GM06990 (cell line): ENCODE data around the gene MRPL30.
"Not testable (repeated sequence)": the region's sequence is repeated elsewhere in the genome, so short reads cannot be mapped to it uniquely, and the experiment has no call there.

Experiments used
- DNase-seq: peaks from one replicate; pipeline ENCODE4 v3.0.0-alpha.2; 2011; ENCODE audit not compliant: insufficient read length; ENCODE audit errors: extremely low read depth
- H3K27me3 ChIP-seq: replicated peaks from 2 replicates; pipeline ENCODE4 v1.6.0; 2011; ENCODE audit warnings: low read length; ENCODE audit not compliant: control insufficient read depth, insufficient read depth
- H3K36me3 ChIP-seq: 2 replicates; pipeline ENCODE4 v1.5.1; 2011; ENCODE audit warnings: low read length; ENCODE audit not compliant: control insufficient read depth, insufficient read depth
- H3K4me3 ChIP-seq: replicated peaks from 2 replicates; pipeline ENCODE4 v1.5.1; 2011; ENCODE audit warnings: low read depth, mild to moderate bottlenecking, control low read depth, low read length
- TF ChIP-seq, protein P1 (sequence below): IDR thresholded peaks from 2 replicates; pipeline ENCODE4 v1.5.1; 2011; ENCODE audit warnings: low read length, control low read depth, mild to moderate bottlenecking, inconsistent platforms; ENCODE audit not compliant: insufficient read depth, poor library complexity, severe bottlenecking

Gene MRPL30

DNA sequence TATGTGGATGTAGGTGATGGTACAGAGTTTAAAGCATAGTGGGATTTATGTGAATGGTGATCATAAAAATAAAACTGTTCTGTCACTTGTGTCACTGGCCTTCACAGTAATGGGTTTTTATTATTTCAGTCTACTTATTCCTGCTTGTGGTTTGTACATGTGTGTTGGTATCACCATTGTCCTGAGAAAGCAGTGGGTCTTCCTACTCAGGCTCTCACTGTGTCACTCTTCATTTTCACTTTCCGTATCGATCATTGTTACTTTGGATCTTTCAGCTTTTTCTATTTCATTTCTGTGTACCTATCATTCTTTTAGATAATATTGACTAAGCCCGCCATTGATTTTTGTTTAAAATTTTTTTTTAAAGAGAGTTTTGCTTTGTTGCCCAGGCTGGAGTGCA is 7.4 kb downstream of the MRPL30 start:
- Histone ChIP-seq H3K4me3 (no peak overlapping the region), H3K27me3 (no peaks in the 10 kb centered on the region), H3K36me3 (peaks cover 3% of the 10 kb centered on the region)
- TF ChIP-seq, protein P1, sequence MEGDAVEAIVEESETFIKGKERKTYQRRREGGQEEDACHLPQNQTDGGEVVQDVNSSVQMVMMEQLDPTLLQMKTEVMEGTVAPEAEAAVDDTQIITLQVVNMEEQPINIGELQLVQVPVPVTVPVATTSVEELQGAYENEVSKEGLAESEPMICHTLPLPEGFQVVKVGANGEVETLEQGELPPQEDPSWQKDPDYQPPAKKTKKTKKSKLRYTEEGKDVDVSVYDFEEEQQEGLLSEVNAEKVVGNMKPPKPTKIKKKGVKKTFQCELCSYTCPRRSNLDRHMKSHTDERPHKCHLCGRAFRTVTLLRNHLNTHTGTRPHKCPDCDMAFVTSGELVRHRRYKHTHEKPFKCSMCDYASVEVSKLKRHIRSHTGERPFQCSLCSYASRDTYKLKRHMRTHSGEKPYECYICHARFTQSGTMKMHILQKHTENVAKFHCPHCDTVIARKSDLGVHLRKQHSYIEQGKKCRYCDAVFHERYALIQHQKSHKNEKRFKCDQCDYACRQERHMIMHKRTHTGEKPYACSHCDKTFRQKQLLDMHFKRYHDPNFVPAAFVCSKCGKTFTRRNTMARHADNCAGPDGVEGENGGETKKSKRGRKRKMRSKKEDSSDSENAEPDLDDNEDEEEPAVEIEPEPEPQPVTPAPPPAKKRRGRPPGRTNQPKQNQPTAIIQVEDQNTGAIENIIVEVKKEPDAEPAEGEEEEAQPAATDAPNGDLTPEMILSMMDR = no peak
- no peak for DNase-seq

DNA sequence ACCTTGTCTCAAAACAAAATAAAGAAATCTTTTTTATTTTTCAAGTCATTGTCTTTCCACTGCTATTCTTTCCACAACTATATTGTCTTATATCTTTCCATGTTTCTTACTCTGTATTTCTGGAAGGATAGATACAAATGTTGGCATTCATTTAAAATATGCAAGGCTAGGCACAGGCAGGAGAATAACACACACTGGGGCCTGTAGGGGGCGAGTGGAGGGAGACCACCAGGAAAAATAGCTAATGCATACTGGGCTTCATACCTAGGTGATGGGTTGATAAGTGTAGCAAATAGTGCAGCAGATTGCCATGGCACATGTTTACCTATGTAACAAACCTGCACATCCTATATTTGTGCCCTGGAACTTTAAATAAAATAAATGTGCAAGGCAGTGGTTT is 9.6 kb downstream of the MRPL30 start:
- DNase-seq = no peak
- TF ChIP-seq, protein P1 = peak; percentile 12
- H3K27me3 ChIP-seq = no peaks in the 10 kb centered on the region
- H3K36me3 ChIP-seq = peaks cover 3% of the 10 kb centered on the region
- no peak overlapping the region for H3K4me3 ChIP-seq

DNA sequence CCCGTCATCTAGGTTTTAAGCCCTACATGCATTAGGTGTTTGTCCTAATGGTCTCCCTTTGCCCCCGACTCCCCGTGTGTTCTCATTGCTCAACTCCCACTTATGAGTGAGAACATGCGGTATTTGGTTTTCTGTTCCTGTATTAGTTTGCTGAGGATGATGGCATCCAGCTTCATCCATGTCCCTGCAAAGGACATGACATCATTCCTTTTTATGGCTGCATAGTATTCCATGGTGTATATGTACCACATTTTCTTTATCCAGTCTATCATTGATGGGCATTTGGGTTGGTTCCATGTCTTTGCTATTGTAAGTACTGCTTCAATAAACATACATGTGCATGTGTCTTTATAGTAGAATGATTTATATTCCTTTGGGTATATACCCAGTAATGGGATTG is 11.4 kb downstream of the MRPL30 start:
- not testable (repeated sequence) for DNase-seq, H3K27me3 ChIP-seq, H3K4me3 ChIP-seq, H3K36me3 ChIP-seq

DNA sequence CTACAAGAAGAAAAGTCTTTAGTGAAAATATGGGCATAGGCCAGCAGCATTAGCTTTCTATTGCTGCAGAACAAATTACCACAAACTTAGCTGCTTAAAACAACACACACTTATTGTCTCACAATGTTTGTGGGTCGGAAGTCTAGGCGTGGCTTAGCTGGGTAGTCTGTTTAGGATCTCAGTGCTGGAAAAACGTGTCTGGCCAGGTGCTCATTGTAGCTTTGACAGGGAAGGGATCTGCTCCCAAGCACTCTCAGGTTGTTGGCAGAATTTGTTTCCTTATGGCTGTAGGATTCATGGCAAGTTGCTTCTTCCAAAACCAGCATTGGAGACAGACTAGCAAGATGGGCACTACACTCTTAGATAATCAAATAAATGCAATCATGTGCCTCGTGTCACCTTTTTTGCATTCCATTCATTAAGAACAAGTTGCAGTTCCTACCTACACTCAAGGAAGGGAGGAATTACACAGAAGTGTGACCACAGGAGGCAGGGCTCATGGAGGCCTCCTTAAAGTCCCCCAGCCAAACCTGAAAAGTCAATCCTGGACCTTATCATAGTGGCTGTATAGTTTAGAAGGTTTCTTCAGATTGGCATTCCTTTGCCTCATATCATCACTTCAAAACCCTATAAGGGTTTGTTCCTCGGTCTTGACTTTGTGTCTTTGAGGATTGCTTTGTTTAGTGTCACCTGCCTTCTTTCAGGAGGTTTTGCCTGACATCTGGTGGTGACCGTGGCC is 17.3 kb downstream of the MRPL30 start:
- Histone ChIP-seq H3K36me3 (peaks cover 6% of the 10 kb centered on the region), H3K4me3 (no peak overlapping the region), H3K27me3 (no peaks in the 10 kb centered on the region)
- no peak for DNase-seq
- TF ChIP-seq, protein P1 = no peak

DNA sequence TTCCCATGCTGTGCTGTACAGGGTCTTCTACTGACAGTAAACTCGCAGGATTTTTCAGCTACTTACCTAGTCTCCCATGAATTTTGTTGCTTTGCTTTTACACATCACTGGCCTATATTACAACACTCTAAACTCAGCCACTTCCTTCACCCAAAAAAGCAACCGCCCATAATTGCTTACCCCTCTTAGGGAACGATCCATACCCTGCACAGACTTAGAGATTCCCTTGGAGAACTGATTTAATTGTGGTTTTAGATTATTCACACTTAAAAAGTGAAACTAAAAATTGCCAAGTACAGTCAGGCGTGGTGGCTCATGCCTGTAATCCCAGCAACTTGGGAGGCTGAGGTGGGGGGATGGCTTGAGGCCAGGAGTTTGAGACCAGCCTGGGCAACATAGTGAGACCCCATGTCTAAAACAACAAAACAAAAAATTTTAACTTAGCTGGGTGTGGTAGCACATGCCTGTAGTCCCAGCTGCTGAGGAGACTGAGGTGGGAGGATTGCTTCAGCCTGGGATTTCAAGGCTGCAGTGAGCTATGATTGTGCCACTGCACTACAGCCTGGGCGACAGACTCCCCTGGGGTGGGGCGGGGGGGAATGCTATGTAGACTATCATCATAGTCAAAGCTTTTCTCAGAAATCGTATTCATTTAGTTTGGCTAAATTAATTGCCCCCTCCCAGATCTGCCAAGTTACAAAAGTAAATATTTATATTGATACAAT is 19.3 kb downstream of the MRPL30 start:
- no peaks in the 10 kb centered on the region for H3K27me3 ChIP-seq
- TF ChIP-seq, protein P1 = no peak
- no peak overlapping the region for H3K4me3 ChIP-seq
- H3K36me3 ChIP-seq = peaks cover 6% of the 10 kb centered on the region
- no peak for DNase-seq

DNA sequence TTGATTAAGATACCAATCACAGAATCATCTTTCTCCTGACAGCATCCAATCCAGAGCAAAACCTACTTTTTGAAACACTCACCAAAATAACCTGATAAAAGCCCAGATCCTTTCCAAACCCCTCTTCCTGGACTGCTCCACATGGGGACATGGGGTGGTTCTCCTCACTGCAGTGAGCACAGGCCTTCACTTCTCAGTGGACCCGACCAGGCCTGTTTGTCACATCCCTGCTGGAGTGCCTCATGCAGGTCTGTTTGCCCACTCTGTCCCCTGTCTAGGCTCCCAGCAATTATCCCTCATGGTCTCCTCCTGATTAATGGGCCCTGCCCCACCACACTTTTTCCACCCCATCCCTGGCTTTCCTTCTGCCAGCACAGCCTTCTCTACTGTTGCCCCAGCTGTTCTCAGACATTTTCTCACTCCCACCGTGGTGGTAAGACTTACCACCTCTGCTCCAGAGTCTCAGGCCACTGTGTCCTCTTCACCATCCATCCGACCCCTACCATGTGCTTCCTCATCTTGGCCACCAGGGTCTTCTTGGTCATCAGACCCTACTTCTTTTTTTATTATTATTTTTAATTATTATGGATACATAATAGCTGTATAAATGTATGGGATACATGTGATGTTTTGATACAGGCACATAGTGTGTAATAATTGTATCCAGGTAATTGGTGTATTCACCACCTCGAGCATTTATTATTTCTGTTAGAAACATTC is 21.1 kb downstream of the MRPL30 start:
- TF ChIP-seq, protein P1 = no peak
- no peak for DNase-seq
- no peaks in the 10 kb centered on the region for H3K27me3 ChIP-seq

More for the DNA sequence above, 21.1 kb downstream of the MRPL30 start:
- H3K4me3 ChIP-seq = no peak overlapping the region
- H3K36me3 ChIP-seq = peaks cover 6% of the 10 kb centered on the region
